Glutamatergic neuron (in vitro differentiated cells): ENCODE results near the gene ALDH1B1. TPM values are rescaled to one million over a fixed set of nuclear protein-coding genes. Genes with fewer than 3 reads are reported as not detected.

Experiments used
- DNase-seq: peaks from one replicate; pipeline ENCODE4 v3.0.0; 2022
- H3K27ac Mint-ChIP-seq: one replicate; pipeline ENCODE4 v1.8.0; 2020; ENCODE audit warnings: mild to moderate bottlenecking, mixed read lengths, inconsistent platforms; ENCODE audit not compliant: unreplicated experiment
- H3K27me3 Mint-ChIP-seq: one replicate; pipeline ENCODE4 v1.8.0; 2020; ENCODE audit warnings: mild to moderate bottlenecking, moderate library complexity, mixed read lengths, inconsistent platforms; ENCODE audit not compliant: unreplicated experiment
- H3K36me3 Mint-ChIP-seq: one replicate; pipeline ENCODE4 v1.8.0; 2020; ENCODE audit warnings: mild to moderate bottlenecking, mixed read lengths, inconsistent platforms; ENCODE audit not compliant: unreplicated experiment
- H3K4me1 Mint-ChIP-seq: one replicate; pipeline ENCODE4 v1.8.0; 2020; ENCODE audit warnings: mild to moderate bottlenecking, low read depth, mixed read lengths, inconsistent platforms; ENCODE audit not compliant: unreplicated experiment
- H3K4me3 Mint-ChIP-seq: one replicate; pipeline ENCODE4 v1.8.0; 2020; ENCODE audit warnings: mild to moderate bottlenecking, mixed read lengths, inconsistent platforms; ENCODE audit not compliant: unreplicated experiment
- H3K9me3 Mint-ChIP-seq: one replicate; pipeline ENCODE4 v1.8.0; 2020; ENCODE audit warnings: mild to moderate bottlenecking, moderate library complexity, mixed read lengths, inconsistent platforms; ENCODE audit not compliant: unreplicated experiment
- CTCF ChIP-seq: fragments of 200-600 bp; sonication (generic); IDR thresholded peaks from one replicate; pipeline ENCODE4 v1.5.0; 2021; ENCODE audit not compliant: partially characterized antibody, unreplicated experiment
- total RNA-seq: library from RNA; stranded (reverse); fragmentation: NEBNext Ultra II Directional; extraction: Animal tissue kit (Norgen Biotek cat#: 25700); gene quantifications from one replicate; pipeline ENCODE4 v1.2.1, GENCODE V29; 2021; ENCODE audit not compliant: unreplicated experiment

Gene ALDH1B1
- total RNA-seq, 1 donor from 2014 or later, result 15.3 TPM

GRCh38 chr9:38443597-38443996, 51.1 kb downstream of the ALDH1B1 start:
- Mint-ChIP-seq H3K27me3 (peaks cover 2% of the 10 kb centered on the region), H3K27ac (no peak overlapping the region), H3K36me3 (peaks cover 11% of the 10 kb centered on the region), H3K4me3 (no peak overlapping the region), H3K9me3 (no peaks in the 10 kb centered on the region), H3K4me1 (no peaks in the 10 kb centered on the region)
- TF ChIP-seq CTCF, result no peak
- DNase-seq, result no peak

DNA sequence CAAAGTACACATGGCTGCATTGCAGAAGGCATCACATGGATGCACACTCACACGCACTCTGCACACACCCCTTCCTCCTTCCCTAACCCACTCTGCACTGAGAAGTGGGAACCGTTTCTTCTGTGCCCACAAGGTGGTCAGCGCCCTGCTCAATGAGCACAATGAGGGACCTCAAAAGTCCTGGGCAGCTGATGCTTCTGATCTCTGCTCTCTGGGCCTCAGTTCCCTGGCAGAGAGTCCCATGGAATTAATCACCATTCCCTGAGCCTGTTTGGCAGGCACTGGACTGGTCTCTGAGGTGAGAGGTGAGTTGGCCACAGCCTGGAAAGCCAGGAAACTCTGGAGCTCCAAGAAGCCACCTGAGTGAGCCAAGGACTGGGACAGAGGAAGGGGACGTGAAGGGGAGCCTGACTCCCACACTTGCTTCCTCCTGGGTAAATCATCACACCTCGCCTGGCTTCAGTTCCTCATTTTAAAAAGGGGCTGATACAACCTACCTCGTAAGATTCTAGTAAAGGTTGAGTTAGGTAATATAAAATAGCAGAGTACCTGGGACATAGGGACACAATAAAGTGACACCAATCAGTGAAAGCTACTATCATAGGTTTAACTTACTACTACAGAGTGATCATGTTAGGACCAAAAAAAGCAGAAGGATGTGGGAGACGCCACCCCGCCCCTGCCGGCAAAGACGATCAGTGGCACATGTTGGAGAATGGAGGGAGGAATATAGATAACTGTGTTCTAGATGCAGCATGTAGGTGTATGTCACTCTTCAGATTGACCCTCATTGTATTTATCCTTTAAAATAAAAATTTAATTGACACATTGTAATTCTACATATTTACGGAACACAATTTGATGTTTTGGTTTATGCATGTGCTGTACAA, 52.9 kb downstream of the ALDH1B1 start:
- DNase-seq, result no peak
- Mint-ChIP-seq H3K9me3 (no peaks in the 10 kb centered on the region), H3K27ac (no peak overlapping the region), H3K4me1 (no peaks in the 10 kb centered on the region), H3K36me3 (peaks cover 12% of the 10 kb centered on the region), H3K27me3 (peaks cover 4% of the 10 kb centered on the region), H3K4me3 (no peak overlapping the region)
- TF ChIP-seq CTCF, result no peak

DNA sequence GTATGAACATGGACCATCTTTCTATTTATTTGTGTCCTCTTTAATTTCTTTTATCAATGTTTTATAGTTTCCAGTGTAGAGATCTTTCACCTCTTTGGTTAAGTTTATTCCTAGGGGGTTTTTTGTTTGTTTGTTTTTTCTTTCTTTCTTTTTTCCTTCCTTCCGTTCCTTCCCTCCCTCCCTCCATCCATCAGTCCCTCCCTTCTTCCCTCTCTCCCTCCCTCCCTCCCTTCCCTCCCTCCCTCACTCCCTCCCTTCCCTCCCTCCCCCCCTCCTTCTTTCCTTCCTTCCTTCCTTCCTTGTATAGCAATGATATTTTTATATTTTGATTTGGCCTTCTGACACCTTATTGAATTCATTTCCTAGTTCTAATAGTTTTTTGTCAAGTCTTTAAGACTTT, 55.2 kb downstream of the ALDH1B1 start:
- DNase-seq, result no peak
- no peak overlapping the region for H3K4me3 Mint-ChIP-seq
- peaks cover 4% of the 10 kb centered on the region for H3K27me3 Mint-ChIP-seq
- H3K27ac Mint-ChIP-seq, result no peak overlapping the region
- no peaks in the 10 kb centered on the region for H3K4me1 Mint-ChIP-seq
- no peaks in the 10 kb centered on the region for H3K9me3 Mint-ChIP-seq
- peaks cover 31% of the 10 kb centered on the region for H3K36me3 Mint-ChIP-seq
- TF ChIP-seq CTCF, result no peak

Other genes with a start within 250 kb of the ALDH1B1 start
- gene IGFBPL1, start 31.8 kb downstream of the ALDH1B1 start, total RNA-seq, result 590 TPM
- 32.3 TPM for gene ANKRD18A, start 227.9 kb downstream of the ALDH1B1 start, total RNA-seq